Lower leg skin (tissue), 3 donors: ENCODE measurements around the gene FLG.

Source experiments
- CTCF ChIP-seq, 3 donors: fragments of 450-650 bp; IDR thresholded peaks; one replicate each; pipeline ENCODE4 v1.5.1; 2016; ENCODE audit warnings: antibody characterized with exemption in 3 of 3, mild to moderate bottlenecking in 3 of 3, moderate library complexity in 2 of 3
- POLR2A ChIP-seq, 2 donors: fragments of 450-650 bp; IDR thresholded peaks; one replicate each; pipeline ENCODE4 v1.6.1; 2016 to 2017; ENCODE audit warnings: antibody characterized with exemption in 2 of 2, mild to moderate bottlenecking in 1 of 2, moderate library complexity in 1 of 2

- TF ChIP-seq POLR2A (IDR thresholded peaks at IDR 0.05) (no peak), CTCF (IDR thresholded peaks at IDR 0.05) (no peak)
These were observed 3.9 kb upstream of the FLG start for GRCh38 chr1:152328801-152329391.
